ENCODE results near the gene LAMTOR4.
A peak's percentile ranks its signal among the peaks of the same experiment; 100 is the strongest.

LAMTOR4 gene

GRCh38 chr7:100148559-100149328 lies at the start of gene LAMTOR4:
LAMTOR4 (plus strand) TSS chr7:100148918; CDS start chr7:100148973, 55 bp downstream.
- peak within 1 kb of the TSS; percentile 68 for H3K27ac ChIP-seq (ENCODE audit: low read depth, low read length)
- H3K27me3 ChIP-seq (ENCODE audit: control insufficient read depth, insufficient read depth, low read length): no peaks in the 10 kb centered on the region
- H3K4me1 ChIP-seq (ENCODE audit: control insufficient read depth, insufficient read depth, low read length): peaks cover 10% of the 10 kb centered on the region
- peak within 1 kb of the TSS; percentile 60 for H3K9ac ChIP-seq (ENCODE audit: low read depth, low read length)
- peak within 1 kb of the TSS; percentile 81 for H3K4me3 ChIP-seq (ENCODE audit: low read depth, low read length)
- peaks cover 31% of the 10 kb centered on the region for H3K36me3 ChIP-seq (ENCODE audit: control insufficient read depth, insufficient read depth, low read length)
- no peaks in the 10 kb centered on the region for H3K9me3 ChIP-seq (ENCODE audit: control insufficient read depth, insufficient read depth, low read length)

DNA sequence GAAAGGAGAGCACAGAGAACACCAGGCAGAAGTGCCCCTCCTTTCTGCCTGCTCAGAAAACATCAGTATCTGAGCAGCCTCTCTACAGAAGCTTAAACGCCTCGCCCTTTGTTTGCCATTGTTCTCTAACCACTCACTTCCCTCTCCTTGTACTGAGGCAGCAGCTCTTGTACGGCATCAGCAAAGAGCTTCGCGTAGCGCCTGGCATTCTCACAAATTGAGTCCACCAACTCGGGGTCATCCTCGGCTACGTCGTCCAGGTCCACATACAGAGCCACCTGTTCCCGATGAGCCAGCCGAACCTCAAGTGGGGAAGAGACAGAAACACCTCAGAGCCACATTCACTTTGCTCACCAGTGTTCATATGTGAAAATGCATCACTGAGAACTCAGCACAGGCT lies 49.3 kb upstream of the LAMTOR4 start:
- Histone ChIP-seq H3K4me1 (ENCODE audit: control insufficient read depth, insufficient read depth, low read length) (peaks cover 10% of the 10 kb centered on the region; the same call in 1 of the 2 replicates), H3K9me3 (ENCODE audit: control insufficient read depth, insufficient read depth, low read length) (no peaks in the 10 kb centered on the region), H3K27me3 (ENCODE audit: control insufficient read depth, insufficient read depth, low read length) (no peaks in the 10 kb centered on the region), H3K27ac (ENCODE audit: low read depth, low read length) (peak overlapping the region; percentile 100), H3K4me3 (ENCODE audit: low read depth, low read length) (peak overlapping the region; percentile 96), H3K9ac (ENCODE audit: low read depth, low read length) (peak overlapping the region; percentile 100), H3K36me3 (ENCODE audit: control insufficient read depth, insufficient read depth, low read length) (peaks cover 67% of the 10 kb centered on the region)

GRCh38 chr7:100100420-100101015 lies 48.2 kb upstream of the LAMTOR4 start:
- peak overlapping the region; percentile 100 for H3K9ac ChIP-seq (ENCODE audit: low read depth, low read length)
- H3K4me3 ChIP-seq (ENCODE audit: low read depth, low read length): peak overlapping the region; percentile 96
- peak overlapping the region; percentile 100 for H3K27ac ChIP-seq (ENCODE audit: low read depth, low read length)
- peaks cover 64% of the 10 kb centered on the region for H3K36me3 ChIP-seq (ENCODE audit: control insufficient read depth, insufficient read depth, low read length)
- H3K9me3 ChIP-seq (ENCODE audit: control insufficient read depth, insufficient read depth, low read length): no peaks in the 10 kb centered on the region
- peaks cover 10% of the 10 kb centered on the region; the same call in 1 of the 2 replicates for H3K4me1 ChIP-seq (ENCODE audit: control insufficient read depth, insufficient read depth, low read length)
- H3K27me3 ChIP-seq (ENCODE audit: control insufficient read depth, insufficient read depth, low read length): no peaks in the 10 kb centered on the region

GRCh38 chr7:100101016-100101862 lies 47.5 kb upstream of the LAMTOR4 start, which contains the start of the genes AP4M1 and MCM7:
AP4M1 (plus strand) TSS chr7:100101643; CDS start chr7:100101715, 72 bp downstream.
MCM7 (minus strand) TSS chr7:100101397; CDS start chr7:100101294, 103 bp downstream.
- Histone ChIP-seq H3K4me3 (ENCODE audit: low read depth, low read length) (peak within 1 kb of the TSS; percentile 96), H3K4me1 (ENCODE audit: control insufficient read depth, insufficient read depth, low read length) (peaks cover 10% of the 10 kb centered on the region; the same call in 1 of the 2 replicates), H3K36me3 (ENCODE audit: control insufficient read depth, insufficient read depth, low read length) (peaks cover 64% of the 10 kb centered on the region), H3K9me3 (ENCODE audit: control insufficient read depth, insufficient read depth, low read length) (no peaks in the 10 kb centered on the region), H3K9ac (ENCODE audit: low read depth, low read length) (peak within 1 kb of the TSS; percentile 100), H3K27ac (ENCODE audit: low read depth, low read length) (peak within 1 kb of the TSS; percentile 100), H3K27me3 (ENCODE audit: control insufficient read depth, insufficient read depth, low read length) (no peaks in the 10 kb centered on the region)

DNA sequence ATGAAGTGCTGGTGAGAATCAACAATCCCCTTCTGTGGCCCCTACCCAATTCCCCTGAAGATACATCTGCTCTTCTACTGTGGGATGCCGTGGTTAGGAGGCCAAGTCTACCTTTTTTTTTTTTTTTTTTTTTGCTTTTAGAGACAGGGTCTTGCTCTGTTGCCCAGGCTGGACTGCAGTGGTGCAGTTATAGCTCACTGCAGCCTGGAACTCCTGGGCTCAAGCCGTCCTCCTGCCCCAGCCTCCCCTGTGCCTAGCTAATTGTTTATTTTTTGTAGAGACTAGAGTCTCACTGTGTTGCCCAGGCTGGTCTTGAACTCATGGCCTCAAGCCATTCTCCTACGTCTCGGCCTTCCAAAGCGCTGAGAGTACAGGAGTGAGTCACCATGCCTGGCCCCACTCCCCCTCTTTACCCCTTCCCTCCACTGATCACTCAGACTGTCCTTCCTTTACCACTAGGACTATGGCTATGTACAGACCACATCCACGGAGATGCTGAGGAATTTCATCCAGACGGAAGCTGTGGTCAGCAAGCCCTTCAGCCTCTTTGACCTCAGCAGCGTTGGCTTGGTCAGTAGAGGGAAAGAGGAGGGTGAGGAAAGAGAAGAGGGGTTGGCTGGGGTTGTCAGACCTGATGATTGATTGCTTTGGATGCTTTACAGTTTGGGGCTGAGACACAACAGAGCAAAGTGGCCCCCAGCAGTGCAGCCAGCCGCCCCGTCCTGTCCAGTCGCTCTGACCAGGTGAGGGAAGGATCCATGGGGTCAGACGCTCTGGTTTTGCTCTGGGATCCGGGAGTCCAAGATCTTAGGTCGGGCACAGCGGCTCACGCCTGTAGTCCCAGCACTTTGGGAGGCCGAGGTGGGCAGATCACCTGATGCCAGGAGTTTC lies 45.5 kb upstream of the LAMTOR4 start:
- H3K9ac ChIP-seq (ENCODE audit: low read depth, low read length): 0 out of 2 replicates have a peak overlapping the region, but pooled peaks have one; percentile 100
- H3K27ac ChIP-seq (ENCODE audit: low read depth, low read length): no peak overlapping the region
- H3K4me3 ChIP-seq (ENCODE audit: low read depth, low read length): no peak overlapping the region; the same call in 1 of the 2 replicates
- peaks cover 10% of the 10 kb centered on the region; the same call in 1 of the 2 replicates for H3K4me1 ChIP-seq (ENCODE audit: control insufficient read depth, insufficient read depth, low read length)
- H3K9me3 ChIP-seq (ENCODE audit: control insufficient read depth, insufficient read depth, low read length): no peaks in the 10 kb centered on the region
- H3K36me3 ChIP-seq (ENCODE audit: control insufficient read depth, insufficient read depth, low read length): peaks cover 65% of the 10 kb centered on the region
- H3K27me3 ChIP-seq (ENCODE audit: control insufficient read depth, insufficient read depth, low read length): no peaks in the 10 kb centered on the region

- Histone ChIP-seq H3K27me3 (ENCODE audit: control insufficient read depth, insufficient read depth, low read length) (no peaks in the 10 kb centered on the region), H3K9me3 (ENCODE audit: control insufficient read depth, insufficient read depth, low read length) (no peaks in the 10 kb centered on the region), H3K36me3 (ENCODE audit: control insufficient read depth, insufficient read depth, low read length) (peaks cover 67% of the 10 kb centered on the region), H3K9ac (ENCODE audit: low read depth, low read length) (no peak overlapping the region), H3K4me1 (ENCODE audit: control insufficient read depth, insufficient read depth, low read length) (0 out of 2 replicates have a peak, but pooled peaks cover 5% of the 10 kb centered on the region), H3K27ac (ENCODE audit: low read depth, low read length) (no peak overlapping the region), H3K4me3 (ENCODE audit: low read depth, low read length) (no peak overlapping the region)
Observed at GRCh38 chr7:100105534-100105933, 43.2 kb upstream of the LAMTOR4 start.

GRCh38 chr7:100106633-100107032 lies 42.1 kb upstream of the LAMTOR4 start:
- Histone ChIP-seq H3K9me3 (ENCODE audit: control insufficient read depth, insufficient read depth, low read length) (no peaks in the 10 kb centered on the region), H3K36me3 (ENCODE audit: control insufficient read depth, insufficient read depth, low read length) (peaks cover 77% of the 10 kb centered on the region), H3K4me3 (ENCODE audit: low read depth, low read length) (no peak overlapping the region), H3K27ac (ENCODE audit: low read depth, low read length) (no peak overlapping the region), H3K27me3 (ENCODE audit: control insufficient read depth, insufficient read depth, low read length) (no peaks in the 10 kb centered on the region), H3K4me1 (ENCODE audit: control insufficient read depth, insufficient read depth, low read length) (0 out of 2 replicates have a peak, but pooled peaks cover 5% of the 10 kb centered on the region), H3K9ac (ENCODE audit: low read depth, low read length) (no peak overlapping the region)

- Histone ChIP-seq H3K4me3 (ENCODE audit: low read depth, low read length) (no peak overlapping the region), H3K27ac (ENCODE audit: low read depth, low read length) (no peak overlapping the region), H3K4me1 (ENCODE audit: control insufficient read depth, insufficient read depth, low read length) (0 out of 2 replicates have a peak, but pooled peaks cover 4% of the 10 kb centered on the region), H3K36me3 (ENCODE audit: control insufficient read depth, insufficient read depth, low read length) (peaks cover 83% of the 10 kb centered on the region), H3K9me3 (ENCODE audit: control insufficient read depth, insufficient read depth, low read length) (no peaks in the 10 kb centered on the region), H3K9ac (ENCODE audit: low read depth, low read length) (no peak overlapping the region), H3K27me3 (ENCODE audit: control insufficient read depth, insufficient read depth, low read length) (no peaks in the 10 kb centered on the region)
Observed at GRCh38 chr7:100107125-100107737, 41.5 kb upstream of the LAMTOR4 start.

DNA sequence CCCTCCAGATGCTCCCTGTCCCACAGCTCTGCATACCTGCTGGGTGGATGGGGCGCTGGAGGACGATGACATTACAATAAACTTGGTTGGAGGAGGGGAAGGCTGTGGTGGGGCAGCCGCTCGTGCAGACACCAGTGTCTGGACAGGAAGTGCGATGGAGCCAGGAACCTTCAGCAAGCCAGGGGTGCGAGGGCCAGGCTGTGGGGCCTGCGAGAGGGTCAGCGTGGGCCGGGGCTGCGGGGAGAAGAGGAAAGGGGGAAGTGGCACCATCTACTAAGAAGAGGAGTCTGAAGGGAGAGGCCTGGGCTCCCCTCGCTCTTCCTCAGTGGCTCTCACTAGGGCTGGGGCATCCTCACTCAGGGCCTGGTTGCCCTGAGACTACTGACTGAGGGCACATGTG lies 40.8 kb upstream of the LAMTOR4 start:
- H3K4me1 ChIP-seq (ENCODE audit: control insufficient read depth, insufficient read depth, low read length): no peaks in the 10 kb centered on the region

More for the DNA sequence above, 40.8 kb upstream of the LAMTOR4 start:
- Histone ChIP-seq H3K27me3 (ENCODE audit: control insufficient read depth, insufficient read depth, low read length) (no peaks in the 10 kb centered on the region), H3K9ac (ENCODE audit: low read depth, low read length) (no peak overlapping the region), H3K27ac (ENCODE audit: low read depth, low read length) (no peak overlapping the region), H3K9me3 (ENCODE audit: control insufficient read depth, insufficient read depth, low read length) (no peaks in the 10 kb centered on the region), H3K36me3 (ENCODE audit: control insufficient read depth, insufficient read depth, low read length) (peaks cover 88% of the 10 kb centered on the region), H3K4me3 (ENCODE audit: low read depth, low read length) (no peak overlapping the region)
